ENCODE measurements around the gene FAM240B.

Gene FAM240B

GRCh38 chr9:38644601-38645000 lies 75.3 kb downstream of the FAM240B start:
- Histone ChIP-seq H3K27ac (no peak overlapping the region), H3K36me3 (no peaks in the 10 kb centered on the region), H3K27me3 (peaks cover 0 to 9% of the 10 kb centered on the region in 2 donors), H3K9me3 (no peaks in the 10 kb centered on the region), H3K4me1 (no peaks in the 10 kb centered on the region), H3K4me3 (no peak overlapping the region)
- no peak for TF ChIP-seq CTCF (IDR thresholded peaks at IDR 0.05)
- intact Hi-C loops (cut with DNase I; ENCODE audit: low total_unique reads) = no loop called here
- no peak for DNase-seq
